ENCODE results near the gene DUSP7. TPM values are rescaled to one million over a fixed set of nuclear protein-coding genes. Genes with fewer than 3 reads are reported as not detected.

DUSP7 gene
- total RNA-seq, 1 donor from 2014 or later = 6.2 TPM

DNA sequence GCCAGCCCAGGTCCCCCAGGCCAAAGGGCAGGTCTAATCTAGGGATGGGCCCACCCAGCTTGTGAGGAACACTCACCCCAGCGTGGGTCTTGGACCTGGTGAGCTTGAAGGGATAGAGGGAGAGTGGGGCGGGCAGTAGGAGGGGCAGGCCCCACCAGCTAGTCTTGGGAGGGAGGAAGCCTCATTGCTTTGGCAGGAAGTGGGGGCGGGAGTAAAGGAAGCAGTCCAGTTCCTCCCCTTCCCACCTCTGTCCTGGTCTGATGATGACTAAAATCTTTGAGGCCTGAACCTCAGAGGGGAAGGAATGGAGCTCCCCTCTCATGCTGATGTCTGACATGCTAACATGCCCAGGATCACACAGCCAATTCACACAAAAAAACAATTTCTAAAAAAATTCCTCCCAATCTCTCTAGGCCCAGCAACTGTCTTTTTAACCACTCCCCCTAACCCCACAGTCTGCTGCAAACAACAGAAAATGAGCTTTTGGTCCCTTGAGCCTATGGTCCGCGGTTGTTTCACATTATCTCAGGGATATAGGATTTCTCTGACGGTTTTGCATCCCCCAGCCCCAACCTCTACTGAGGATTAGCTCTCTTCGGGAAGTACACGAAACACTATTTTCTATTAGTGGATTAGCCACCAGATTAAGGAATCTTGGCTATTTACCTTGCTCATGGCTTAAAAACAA, 30.7 kb upstream of the DUSP7 start:
- DNase-seq (ENCODE audit: low read depth in 2 of 2) = peak; percentile 31 to 80

DNA sequence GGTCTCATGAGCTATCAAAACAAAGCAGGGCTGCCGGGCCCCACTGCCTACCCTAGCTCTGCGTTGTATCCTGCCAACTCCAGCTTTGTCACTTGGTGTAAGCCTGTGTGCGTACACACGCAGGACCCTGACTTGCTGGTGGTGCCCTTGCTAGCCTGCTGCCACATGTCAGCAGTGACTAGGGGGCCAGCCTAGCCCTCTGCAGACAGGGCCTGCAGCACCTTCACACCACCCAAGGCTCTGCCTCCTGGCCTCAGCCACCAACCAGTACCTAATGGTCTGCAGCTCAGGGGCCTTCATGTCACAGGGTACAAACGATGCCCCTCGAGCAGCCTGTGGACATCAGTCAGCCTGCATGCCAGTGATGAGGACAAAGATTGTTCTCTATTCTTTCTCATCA, 30.1 kb upstream of the DUSP7 start:
- DNase-seq (ENCODE audit: low read depth in 2 of 2) = no peak

DNA sequence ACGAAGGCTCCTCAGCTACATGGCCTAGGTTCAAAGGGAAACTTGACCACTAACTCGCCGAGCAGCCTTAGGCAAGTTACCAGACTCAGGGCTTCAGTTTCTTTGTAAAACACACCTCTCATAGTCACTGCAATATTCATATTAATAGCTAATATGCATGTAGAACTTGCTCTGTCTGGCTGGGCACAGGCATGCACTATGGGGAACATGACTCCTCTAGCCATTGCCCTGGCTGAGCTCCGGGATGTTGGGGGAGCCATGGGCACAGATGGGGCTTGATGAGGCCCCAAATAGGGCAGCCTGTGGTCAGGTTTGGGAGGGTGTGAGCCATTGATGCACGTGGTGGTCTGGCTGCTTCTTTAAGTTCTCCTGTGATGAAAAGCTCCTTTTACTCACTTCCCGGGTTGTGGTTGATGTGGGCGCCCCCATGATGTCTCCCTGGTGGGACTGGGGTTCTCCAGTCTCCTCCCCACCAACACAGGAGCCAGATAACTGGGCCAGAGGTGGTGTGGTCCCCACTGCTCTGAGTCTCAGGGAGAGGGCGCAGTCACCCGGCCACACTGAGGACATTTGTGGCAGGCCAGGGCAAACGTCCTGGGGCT, 29.4 kb upstream of the DUSP7 start:
- no peak for DNase-seq (ENCODE audit: low read depth in 2 of 2)

DNA sequence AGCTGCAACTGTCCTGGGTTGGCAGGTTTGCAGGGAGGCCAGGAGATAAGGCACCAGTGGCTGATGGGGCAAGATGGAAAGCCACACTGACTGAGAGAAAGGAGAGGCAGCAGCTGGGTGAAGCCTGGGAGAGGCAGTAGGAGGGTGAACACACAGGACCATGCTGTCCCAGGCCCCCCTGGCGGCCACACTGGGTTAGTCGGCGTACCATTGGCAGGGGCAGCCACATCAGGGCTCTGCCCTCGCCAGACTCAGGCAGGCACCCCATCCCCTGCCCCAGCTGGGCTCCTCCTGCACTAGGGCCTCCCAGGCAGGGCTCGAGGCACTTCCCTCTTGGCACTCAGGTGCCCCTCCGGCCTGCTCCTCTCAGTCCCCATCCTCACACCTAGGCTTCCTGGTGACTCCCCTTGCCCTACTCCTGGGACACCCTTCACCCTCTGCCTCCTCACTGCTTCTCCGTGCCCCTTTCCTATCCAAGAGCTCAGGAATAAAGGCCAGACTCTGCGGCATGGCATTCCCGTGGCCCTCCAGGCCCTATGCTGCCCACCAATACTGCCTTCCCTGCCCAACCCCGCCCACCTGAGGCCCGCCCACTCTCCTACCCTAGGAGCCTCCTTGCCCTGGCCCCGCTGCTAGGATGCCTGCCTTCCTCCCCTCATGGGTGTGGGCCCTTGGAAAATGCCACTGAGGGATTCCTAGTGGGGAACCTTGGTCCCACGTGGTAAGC, 28.7 kb upstream of the DUSP7 start:
- no peak for DNase-seq (ENCODE audit: low read depth in 2 of 2)

DNA sequence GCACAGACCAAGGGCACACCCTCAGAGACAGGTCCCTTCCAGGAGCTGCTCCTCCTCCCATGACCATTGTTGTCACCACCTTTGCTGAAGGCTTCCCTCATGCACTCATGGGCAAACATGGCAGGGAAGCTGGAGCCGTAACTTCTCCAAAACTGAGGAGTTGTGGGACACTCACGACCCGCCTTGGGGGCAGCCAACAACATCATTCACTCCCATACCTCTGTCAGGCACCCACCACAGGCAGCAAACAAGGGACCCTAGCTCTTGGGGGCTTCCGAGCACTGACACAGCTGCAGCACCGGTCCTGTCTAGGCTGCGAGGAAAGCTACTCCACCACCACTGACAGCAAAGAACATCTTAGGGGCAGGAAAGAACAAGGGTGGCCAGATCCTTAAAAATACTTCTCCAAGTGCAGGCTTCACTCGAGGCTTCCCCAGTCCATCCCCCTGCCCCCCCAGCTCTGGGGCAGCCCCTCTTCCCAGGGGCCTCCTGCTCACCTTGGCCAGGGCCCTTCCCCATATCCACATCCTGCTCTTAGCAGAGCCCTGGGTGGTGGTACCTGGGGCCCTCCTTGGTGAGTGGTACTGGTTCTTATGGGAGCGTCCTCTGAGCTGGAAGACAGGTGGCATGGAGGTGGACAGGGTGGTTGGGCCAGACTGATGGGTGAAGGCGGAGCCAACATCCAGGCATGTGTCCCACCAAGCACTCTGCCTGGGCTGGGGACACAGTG, 28.0 kb upstream of the DUSP7 start:
- DNase-seq (ENCODE audit: low read depth in 2 of 2) = no peak

DNA sequence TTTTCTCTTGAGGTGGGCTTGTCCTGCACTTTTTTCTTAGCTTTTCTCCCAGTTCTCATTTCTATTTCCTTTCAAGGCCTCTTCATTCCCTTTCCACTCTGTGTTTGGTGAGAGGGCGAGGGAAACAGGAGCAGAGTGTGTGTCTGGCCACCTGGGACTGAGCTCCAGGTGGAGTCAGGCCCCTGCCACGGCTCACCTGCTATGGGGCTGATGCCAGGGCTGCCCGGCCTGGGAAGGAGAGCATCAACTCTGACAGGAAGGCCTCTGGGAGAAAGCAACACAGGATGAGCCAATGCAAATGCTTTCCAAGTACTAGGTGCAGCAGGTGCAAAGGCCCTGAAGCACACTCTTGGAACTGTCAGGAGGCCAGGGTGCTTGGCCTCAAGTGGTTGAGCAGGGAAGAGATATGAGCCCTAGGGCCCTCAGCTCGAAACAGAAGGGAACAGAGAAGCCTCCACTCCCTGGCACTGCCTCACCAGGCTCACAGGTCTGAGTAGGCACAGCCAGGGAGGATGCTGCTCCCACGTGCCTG, 27.3 kb upstream of the DUSP7 start:
- no peak for DNase-seq (ENCODE audit: low read depth in 2 of 2)

DNA sequence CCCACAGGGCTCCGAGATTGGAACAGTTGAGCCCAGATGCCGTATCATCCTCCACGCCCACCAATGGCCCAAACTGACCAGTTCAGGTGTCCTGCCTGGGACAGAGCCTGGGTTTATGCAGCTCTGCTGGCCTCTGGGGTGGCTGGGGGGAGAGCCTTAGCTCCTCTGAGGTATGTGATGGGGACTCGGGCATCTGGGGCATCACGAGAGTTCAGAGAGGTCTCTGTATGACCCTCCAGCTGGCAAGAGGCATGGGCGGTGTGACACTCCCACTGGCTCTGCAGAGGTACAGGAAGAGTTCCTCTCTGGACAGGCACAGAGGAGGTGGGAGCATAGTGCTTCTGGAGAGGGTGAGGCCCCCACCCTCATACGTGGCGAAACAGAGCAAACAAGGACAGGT, 26.6 kb upstream of the DUSP7 start:
- no peak for DNase-seq (ENCODE audit: low read depth in 2 of 2)

DNA sequence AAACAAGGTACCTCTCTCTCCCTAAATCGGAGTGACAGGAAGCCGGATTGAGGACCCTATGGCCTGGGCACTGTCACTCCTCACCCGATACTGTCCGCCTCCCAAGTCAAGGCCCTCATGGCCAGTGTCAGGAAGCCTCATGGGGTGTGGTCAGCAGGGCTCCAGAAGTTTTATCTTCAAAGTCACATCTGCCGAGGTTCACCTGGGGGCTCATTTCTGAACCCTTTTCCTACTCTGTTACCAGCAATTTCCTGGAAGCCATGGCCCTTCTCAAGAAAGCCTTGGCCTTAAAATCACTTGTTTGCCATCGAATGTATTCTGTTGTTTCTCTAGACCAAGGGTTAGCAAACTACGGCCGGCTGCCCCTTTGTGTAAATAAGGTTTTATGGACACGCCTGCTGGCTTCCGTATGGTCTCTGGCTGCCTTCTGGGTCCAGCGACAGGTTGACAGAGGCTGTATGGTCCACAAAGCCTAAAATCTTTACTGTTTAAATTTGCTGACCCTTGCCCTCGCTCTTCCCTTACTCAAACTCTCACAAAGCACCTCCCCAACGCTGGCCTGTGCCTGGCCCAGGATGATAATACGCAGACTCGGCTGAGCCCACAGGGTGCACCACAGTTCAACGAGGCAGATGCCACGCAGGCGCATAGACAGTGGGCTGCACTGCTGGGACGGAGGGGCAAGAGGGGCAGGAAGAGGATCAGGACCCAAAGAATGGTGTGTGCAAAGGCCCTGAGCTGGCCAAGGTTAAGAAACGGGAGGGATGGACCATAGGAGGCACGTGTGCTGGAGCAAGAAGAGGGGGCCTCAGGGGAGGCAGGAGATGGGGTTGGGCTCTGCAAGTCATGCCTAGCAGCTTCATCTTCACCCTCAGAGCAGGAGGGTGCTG, 24.7 kb upstream of the DUSP7 start:
- DNase-seq (ENCODE audit: low read depth in 2 of 2) = no peak

DNA sequence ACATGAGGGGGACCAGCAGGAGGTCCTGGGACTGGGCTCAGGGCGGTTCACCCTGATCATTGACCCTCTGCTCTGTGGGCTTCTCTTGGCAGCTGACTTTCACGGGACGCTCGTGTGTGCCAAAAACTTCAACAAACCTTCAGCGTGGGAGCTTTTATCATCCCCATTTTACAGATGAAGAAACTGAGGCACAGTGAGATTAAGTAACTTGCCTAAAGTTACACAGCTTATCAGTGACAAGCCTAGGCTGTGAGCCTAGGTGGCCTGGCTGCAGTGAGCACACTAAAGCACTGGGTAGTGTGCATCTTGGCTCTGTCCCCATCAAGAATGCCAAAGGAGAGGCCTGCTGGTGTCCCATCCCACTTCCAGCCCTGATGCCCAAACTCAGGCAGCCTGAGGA, 23.6 kb upstream of the DUSP7 start:
- DNase-seq (ENCODE audit: low read depth in 2 of 2) = no peak

DNA sequence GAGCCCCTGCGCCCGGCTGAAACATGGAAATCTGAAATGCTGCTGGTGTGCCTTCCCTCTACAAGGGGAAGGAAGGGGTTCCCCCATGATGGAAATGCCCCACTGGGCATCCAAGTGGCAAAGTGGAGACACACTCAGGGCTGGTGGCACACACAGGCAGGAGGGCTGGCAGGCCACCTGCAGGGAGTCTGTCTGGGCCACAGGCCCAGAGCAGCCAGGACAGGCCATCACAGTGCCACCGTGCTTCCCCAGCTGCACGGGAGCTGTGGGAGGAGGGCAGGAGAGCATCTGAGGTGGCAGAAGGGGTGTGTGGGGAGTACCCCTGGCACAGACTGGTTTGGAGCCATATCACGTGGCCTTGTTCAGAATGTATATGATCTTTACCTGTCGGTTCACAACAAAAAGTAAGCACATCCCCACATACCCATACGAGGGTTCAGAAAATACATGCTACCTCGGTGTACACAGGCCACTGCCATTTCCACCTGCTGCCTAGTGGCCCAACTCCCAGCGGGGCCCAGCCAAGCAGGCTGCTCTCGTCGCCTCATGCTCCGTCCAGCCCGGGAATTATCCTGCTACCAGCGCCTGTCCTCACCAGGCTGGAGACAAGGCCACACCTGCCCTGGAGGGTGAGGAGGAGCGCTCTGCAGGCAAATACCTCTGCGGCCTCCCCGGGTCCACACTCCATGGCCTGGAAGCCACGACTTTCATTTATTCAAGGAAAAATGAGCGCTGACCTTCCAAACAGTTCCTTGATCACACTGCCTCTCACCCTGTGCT, 22.6 kb upstream of the DUSP7 start:
- DNase-seq (ENCODE audit: low read depth in 2 of 2) = no peak

DNA sequence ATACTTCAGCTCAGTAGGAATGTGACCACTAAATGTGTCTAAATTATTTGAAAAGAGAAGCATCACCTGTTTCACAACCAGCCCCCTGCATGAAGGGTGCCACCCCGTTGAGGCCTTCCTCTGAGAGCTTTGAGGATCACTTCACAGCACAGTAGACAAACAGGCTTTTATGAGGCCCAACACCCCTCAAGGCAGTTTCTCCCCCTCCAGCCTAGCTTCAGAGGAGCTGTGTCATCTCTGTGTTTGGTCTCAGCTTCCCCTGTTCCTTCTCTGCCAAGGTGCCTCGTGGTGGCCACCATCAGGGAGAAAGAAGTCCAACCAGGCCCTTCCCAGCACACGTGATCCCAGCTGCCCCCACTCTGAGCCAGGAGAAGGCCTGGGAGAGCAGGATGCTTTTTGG, 21.6 kb upstream of the DUSP7 start:
- no peak for DNase-seq (ENCODE audit: low read depth in 2 of 2)

DNA sequence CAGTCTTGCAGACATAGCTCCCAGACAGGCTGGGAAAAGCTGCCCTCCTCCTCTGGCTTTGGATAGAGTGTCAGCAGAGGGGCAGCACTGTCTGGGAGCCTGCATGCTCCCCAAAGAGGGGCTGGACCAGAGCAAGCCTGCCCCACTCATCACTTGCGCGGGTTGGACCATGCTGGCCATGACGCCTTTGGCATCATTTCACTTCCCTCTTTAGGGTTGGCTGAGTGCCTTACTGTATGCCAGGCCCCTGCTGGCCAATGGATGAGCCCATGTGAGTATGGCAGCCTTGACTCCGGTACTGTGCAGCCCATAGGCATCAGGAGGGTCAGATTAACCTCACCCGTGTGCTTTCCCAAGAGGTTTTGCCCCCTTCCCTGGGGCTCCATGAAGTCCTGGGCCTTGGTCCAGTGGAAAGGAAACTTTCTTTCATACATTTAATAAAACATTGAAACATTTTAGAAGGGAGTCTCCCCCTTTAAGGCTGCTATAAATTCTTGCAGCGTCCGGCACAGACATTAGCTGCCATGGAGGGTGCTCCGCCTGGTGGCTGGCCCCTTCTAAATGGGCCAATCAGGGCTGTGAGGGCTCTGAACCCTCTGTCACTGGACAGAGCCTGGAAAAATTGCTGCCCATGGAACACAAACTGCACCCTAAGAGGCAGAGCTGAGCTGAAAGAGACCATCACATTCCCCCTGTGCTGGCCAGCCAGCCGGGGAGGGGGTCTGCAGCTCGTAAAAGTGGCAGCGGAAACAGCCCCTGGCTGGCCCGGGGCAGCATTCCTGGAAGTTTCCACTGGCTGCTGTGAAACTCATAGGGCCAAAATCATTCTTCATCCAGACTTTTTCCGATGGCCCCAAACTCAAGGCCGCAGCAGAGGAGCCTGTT, 20.8 kb upstream of the DUSP7 start:
- DNase-seq (ENCODE audit: low read depth in 2 of 2) = peak in 1 of 2 donors; percentile 38

DNA sequence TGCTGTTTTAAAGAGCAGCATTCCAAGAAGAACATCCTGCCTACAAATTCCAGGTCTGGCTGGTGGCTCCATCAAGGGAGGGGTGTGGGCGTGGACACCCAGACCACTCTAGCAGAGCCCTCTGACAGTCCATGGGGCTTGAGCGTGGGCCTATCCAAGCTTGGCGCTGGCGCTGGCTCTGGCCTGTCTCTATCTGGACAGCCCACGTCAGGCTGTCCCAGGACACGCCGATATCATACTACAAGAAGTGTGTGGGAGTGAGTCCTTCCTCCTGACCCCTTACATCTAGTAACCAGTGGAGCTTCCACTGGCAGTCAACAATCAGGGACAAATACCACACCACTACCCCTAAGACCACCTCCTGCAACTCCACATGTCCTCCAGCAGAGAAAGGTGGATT, 17.1 kb upstream of the DUSP7 start:
- DNase-seq (ENCODE audit: low read depth in 2 of 2) = no peak

DNA sequence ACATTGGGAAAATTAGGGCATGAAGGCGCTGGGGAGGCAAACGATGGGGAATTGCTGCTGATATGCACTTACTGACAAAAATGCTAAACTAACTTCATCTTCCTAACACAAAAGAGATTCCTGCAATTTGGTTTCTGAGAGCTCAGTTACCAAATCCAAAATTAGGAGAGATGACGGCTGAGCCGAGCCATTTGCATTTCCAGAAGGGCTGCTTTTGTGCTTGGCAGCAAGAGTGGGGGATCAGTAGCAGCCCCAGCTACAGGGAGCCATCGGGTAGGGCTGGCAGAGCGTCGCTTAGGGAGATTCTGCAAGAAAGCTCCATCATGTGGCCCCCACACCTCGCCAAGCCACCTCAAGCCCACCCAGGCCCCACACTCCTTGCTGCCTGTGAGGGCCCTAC, 16.1 kb upstream of the DUSP7 start:
- DNase-seq (ENCODE audit: low read depth in 2 of 2) = no peak

DNA sequence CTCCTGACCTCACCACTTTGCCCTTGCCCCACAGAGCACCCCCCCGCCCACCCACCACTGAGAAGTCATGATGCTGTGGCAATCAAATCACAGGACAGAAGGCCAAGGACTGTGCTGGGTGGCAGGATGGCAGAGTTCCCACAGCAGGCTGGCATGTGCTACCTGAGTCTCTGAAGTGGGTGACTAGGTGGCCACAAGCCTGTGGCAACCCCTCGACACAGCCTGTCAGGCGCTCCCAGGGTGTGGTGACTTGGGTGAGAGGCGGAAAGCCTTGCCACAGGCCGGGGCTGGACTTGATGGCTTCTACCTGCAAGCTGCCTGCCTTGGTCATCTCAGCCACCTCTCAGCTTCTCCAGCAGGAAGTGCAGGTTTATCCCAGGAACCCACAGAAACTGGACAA, 15.6 kb upstream of the DUSP7 start:
- DNase-seq (ENCODE audit: low read depth in 2 of 2) = no peak

DNA sequence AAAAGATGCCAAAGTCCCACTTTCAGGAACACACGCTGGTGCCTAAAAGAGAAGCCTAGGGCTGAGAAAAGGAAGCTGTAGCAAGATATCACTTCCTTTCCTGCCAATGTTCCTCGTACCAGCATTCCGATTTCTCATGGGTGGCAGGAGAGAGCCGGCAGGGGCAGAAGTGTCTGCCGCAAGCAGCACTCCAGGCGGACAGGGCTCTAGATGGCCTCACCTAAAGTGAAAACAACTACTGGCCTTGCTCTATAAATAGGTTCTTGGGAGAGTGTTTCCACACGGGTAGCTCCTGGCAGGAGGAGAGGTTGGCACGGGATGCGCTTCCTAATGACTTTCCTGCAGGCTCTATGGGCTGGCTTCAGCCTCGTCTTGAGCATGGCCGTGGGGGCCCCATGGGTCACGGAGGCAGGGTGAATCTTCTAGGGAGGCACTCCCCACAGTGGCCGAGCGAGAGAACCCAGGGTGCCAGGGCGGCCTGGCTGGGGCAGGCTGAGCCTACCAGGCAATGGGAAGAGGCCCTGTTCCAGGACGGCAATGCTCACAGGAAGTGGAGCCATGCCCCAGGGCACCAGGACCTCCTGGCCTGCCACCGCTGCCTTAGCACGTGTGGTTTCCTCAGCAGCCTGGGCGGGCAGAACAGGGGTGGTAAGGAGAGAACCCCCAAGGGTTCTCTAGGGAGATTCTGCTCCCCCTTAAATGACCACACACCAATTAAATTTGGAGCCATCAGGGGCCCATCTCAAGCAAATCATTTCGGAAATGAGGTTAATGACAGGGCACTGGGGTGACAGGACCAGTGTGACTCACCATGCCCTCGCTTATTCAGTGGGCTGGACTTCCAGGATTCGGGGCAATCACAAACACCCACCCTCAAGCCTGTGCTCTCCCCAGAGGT, 14.6 kb upstream of the DUSP7 start:
- peak; percentile 39 to 59 for DNase-seq (ENCODE audit: low read depth in 2 of 2)

DNA sequence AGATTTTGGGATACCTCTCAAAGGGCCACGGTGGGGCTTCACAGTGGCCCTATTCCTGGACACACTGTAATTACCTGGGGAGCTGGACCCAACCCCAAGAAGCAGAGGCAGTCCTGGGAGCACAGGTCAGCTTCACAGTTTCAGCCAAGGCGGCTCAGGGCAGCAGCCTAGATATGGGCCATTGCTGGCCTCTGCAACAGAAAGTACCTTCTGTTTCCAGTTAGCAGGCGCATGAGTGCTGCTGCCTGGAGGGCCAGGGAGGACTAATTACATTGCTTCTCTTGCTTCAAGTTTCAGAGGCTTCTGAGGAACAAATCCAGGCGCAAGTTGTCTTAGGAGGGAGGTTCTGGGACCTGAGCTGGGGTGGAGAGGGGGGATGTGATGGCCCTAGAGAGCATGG, 13.5 kb upstream of the DUSP7 start:
- DNase-seq (ENCODE audit: low read depth in 2 of 2) = no peak

DNA sequence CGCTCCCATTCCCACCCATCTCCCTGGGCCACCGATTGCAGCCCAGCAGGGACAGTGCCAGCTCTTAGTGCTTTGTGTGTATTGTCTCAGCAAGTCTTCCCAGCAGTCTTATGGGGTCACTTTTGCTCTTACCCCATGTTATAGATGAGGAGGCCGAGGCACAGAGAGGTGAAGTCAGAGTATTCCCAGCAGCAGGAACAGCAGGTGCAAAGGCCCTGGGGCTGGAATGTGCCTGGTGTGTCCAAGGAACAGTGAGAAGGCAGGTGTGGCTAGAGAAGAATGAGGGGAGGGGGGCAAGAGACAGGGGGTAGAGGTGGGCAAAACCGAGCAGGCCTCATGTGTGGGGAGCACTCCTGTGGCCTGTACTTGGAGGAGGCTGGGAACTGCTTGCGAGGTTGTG, 12.8 kb upstream of the DUSP7 start:
- no peak for DNase-seq (ENCODE audit: low read depth in 2 of 2)

All from lung microvascular endothelial cell (primary cell).